GM12874 (cell line): ENCODE data around the gene PHF24.

Experiments used
- CTCF ChIP-seq: IDR thresholded peaks from 2 replicates; pipeline ENCODE4 v1.5.1; 2011; ENCODE audit warnings: low read depth, mild to moderate bottlenecking, control low read depth, low read length, moderate library complexity; ENCODE audit not compliant: insufficient read depth

PHF24 gene

GRCh38 chr9:34957492-34958410 lies at the start of gene PHF24:
Gene PHF24, plus strand, starts transcription at chr9:34958285. Its CDS starts 13,014 bp downstream, at chr9:34971299.
- TF ChIP-seq CTCF = 0 out of 2 replicates have a peak, but pooled peaks have one; percentile 1

- no peak for TF ChIP-seq CTCF
Observed at GRCh38 chr9:34927061-34927460, 31.0 kb upstream of the PHF24 start.

- no peak for TF ChIP-seq CTCF
Observed at GRCh38 chr9:34928921-34929320, 29.2 kb upstream of the PHF24 start.

- peak; percentile 72 for TF ChIP-seq CTCF
Observed at GRCh38 chr9:34929506-34930102, 28.5 kb upstream of the PHF24 start.

GRCh38 chr9:34948451-34948850 lies 9.6 kb upstream of the PHF24 start:
- no peak for TF ChIP-seq CTCF

GRCh38 chr9:34954225-34954624 lies 3.9 kb upstream of the PHF24 start:
- no peak for TF ChIP-seq CTCF

- TF ChIP-seq CTCF = no peak
Observed at GRCh38 chr9:34956648-34957047, 1.4 kb upstream of the PHF24 start.
